ENCODE data around the gene MEGF10.
A peak's percentile ranks its signal among the peaks of the same experiment; 100 is the strongest.

The MEGF10 gene

GRCh38 chr5:127506616-127507015 lies 216.0 kb downstream of the MEGF10 start:
- no peak for TF ChIP-seq Cebpa-rat (IDR thresholded peaks at IDR 0.05)
- H3K27me3 ChIP-seq = no peaks in the 10 kb centered on the region
- H3K4me3 ChIP-seq = no peak overlapping the region
- peaks cover 0 to 22% (median 0%) of the 10 kb centered on the region in 10 experiments; a peak in 4 of 20 replicates for H3K4me1 ChIP-seq
- no peaks in the 10 kb centered on the region for H3K36me3 ChIP-seq
- no peaks in the 10 kb centered on the region for H4K20me1 ChIP-seq
- H3K4me2 ChIP-seq = peak overlapping the region in 2 of 11 experiments; percentile 58 to 72; a peak in 4 of 22 replicates
- no peak overlapping the region for H3K9ac ChIP-seq
- peaks cover 0 to 8% (median 0%) of the 10 kb centered on the region in 11 experiments; a peak in 2 of 22 replicates for H3K9me3 ChIP-seq (replicated peaks in 1 of 11)
- H3K27ac ChIP-seq = peak overlapping the region in 1 of 11 experiments; percentile 30; a peak in 1 of 22 replicates

GRCh38 chr5:127508644-127509373 lies 218.2 kb downstream of the MEGF10 start:
- peaks cover 0 to 8% (median 0%) of the 10 kb centered on the region in 11 experiments; a peak in 2 of 22 replicates for H3K9me3 ChIP-seq (replicated peaks in 1 of 11)
- H3K4me2 ChIP-seq = no peak overlapping the region
- peaks cover 0 to 22% (median 0%) of the 10 kb centered on the region in 10 experiments; a peak in 4 of 20 replicates for H3K4me1 ChIP-seq
- H4K20me1 ChIP-seq = no peaks in the 10 kb centered on the region
- no peak overlapping the region for H3K9ac ChIP-seq
- H3K36me3 ChIP-seq = no peaks in the 10 kb centered on the region
- no peak for TF ChIP-seq Cebpa-rat (IDR thresholded peaks at IDR 0.05)
- H3K4me3 ChIP-seq = no peak overlapping the region
- no peak overlapping the region for H3K27ac ChIP-seq
- no peaks in the 10 kb centered on the region for H3K27me3 ChIP-seq
